Brain microvascular endothelial cell (primary cell): ENCODE data around the gene KLHL3.
A peak's percentile ranks its signal among the peaks of the same experiment; 100 is the strongest.

Source experiments
- DNase-seq: peaks from one replicate; pipeline ENCODE4 v3.0.0-alpha.2; 2020
- H3K27ac ChIP-seq: fragments of 250-450 bp; sonication (Bioruptor Pico); 2 replicates; pipeline ENCODE4 v1.5.1; 2020; ENCODE audit warnings: mild to moderate bottlenecking, moderate library complexity
- H3K27me3 ChIP-seq: fragments of 250-450 bp; sonication (Bioruptor Pico); replicated peaks from 2 replicates; pipeline ENCODE4 v1.5.1; 2020; ENCODE audit warnings: mild to moderate bottlenecking
- H3K36me3 ChIP-seq: fragments of 250-450 bp; sonication (Bioruptor Pico); replicated peaks from 2 replicates; pipeline ENCODE4 v1.5.1; 2020; ENCODE audit warnings: mild to moderate bottlenecking
- H3K4me3 ChIP-seq: 2 replicates; pipeline ENCODE4 v1.5.1; 2011; ENCODE audit warnings: low read depth, mild to moderate bottlenecking, control low read depth, low read length, moderate library complexity
- in situ Hi-C: cut with HindIII; loops from 2 replicates; pipeline ENCODE4 v1.10.0; 2017; ENCODE audit warnings: low sequenced_read_pairs, low pct_ligation_motif_present
- TF ChIP-seq, protein P1 (sequence below): IDR thresholded peaks from 2 replicates; pipeline ENCODE4 v1.5.1; 2011; ENCODE audit warnings: low read depth, mild to moderate bottlenecking, moderate library complexity, low read length, control low read depth, inconsistent platforms; ENCODE audit errors: missing control alignments

The KLHL3 gene

DNA sequence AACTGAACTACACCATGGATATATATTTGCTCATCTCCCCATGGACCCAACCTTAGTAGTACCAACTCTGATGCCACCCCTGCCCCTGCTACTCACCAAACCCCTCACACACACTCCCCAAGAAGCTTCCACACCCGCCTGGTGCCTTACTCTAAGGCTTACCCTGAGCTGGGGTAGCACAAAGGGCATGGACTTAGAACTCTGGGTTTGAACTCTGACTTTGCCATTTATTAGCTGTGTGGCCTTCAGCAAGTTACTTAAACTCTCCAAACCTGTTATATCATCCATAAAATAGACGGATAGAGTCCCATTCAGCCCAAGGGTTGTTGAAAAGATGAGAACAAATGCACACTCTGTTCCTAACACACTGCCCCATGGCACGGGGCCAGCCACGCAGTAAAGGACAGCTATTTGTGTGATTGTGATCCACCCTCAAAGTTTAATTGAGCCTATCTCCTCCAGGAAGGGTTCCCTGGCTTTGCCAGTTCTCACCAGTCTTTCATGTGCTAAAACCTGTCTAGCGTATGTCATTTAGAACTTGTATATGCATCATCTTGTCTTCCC, 111.0 kb downstream of the KLHL3 start:
- DNase-seq: no peak
- in situ Hi-C loops: no loop called here
- Histone ChIP-seq H3K36me3 (no peaks in the 10 kb centered on the region), H3K27ac (no peak overlapping the region), H3K4me3 (no peak overlapping the region), H3K27me3 (no peaks in the 10 kb centered on the region)
- TF ChIP-seq, protein P1, sequence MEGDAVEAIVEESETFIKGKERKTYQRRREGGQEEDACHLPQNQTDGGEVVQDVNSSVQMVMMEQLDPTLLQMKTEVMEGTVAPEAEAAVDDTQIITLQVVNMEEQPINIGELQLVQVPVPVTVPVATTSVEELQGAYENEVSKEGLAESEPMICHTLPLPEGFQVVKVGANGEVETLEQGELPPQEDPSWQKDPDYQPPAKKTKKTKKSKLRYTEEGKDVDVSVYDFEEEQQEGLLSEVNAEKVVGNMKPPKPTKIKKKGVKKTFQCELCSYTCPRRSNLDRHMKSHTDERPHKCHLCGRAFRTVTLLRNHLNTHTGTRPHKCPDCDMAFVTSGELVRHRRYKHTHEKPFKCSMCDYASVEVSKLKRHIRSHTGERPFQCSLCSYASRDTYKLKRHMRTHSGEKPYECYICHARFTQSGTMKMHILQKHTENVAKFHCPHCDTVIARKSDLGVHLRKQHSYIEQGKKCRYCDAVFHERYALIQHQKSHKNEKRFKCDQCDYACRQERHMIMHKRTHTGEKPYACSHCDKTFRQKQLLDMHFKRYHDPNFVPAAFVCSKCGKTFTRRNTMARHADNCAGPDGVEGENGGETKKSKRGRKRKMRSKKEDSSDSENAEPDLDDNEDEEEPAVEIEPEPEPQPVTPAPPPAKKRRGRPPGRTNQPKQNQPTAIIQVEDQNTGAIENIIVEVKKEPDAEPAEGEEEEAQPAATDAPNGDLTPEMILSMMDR: no peak

- Histone ChIP-seq H3K36me3 (no peaks in the 10 kb centered on the region), H3K27me3 (no peaks in the 10 kb centered on the region), H3K4me3 (no peak overlapping the region), H3K27ac (no peak overlapping the region)
- TF ChIP-seq, protein P1: no peak
- in situ Hi-C loops: no loop called here
- no peak for DNase-seq
Observed at GRCh38 chr5:137622850-137623249, 113.0 kb downstream of the KLHL3 start.

GRCh38 chr5:137621861-137622823, 113.7 kb downstream of the KLHL3 start:
- no peaks in the 10 kb centered on the region for H3K27me3 ChIP-seq
- H3K4me3 ChIP-seq: no peak overlapping the region
- peak overlapping the region; percentile 29 for H3K27ac ChIP-seq
- no peaks in the 10 kb centered on the region for H3K36me3 ChIP-seq
- DNase-seq: peak; percentile 63
- TF ChIP-seq, protein P1: no peak
- in situ Hi-C loops: no loop called here

DNA sequence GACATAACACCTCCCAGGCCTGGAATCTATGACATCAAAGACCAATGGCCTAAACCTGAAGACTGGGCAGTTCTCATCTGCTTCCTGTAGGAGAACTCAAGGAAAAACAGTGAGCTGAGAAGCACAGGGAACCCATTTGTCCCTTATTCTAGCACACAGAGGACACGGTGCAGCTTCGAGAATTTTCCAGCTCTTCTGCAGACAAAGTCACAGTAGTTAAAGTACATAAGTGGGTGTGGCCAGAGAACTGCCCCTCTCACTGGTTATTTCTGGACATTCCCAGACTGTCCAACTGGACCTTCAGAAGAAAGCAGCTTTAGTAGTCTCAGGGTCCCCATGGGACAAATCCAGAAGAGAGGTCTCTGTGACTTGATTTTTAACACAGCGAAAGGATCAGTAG, 114.6 kb downstream of the KLHL3 start:
- TF ChIP-seq, protein P1: no peak
- no peak for DNase-seq
- Histone ChIP-seq H3K27ac (no peak overlapping the region), H3K36me3 (no peaks in the 10 kb centered on the region), H3K4me3 (no peak overlapping the region), H3K27me3 (no peaks in the 10 kb centered on the region)
- in situ Hi-C loops: no loop called here

- no peak overlapping the region for H3K4me3 ChIP-seq
Observed at GRCh38 chr5:137619191-137619870, 116.6 kb downstream of the KLHL3 start.

More at GRCh38 chr5:137619191-137619870, 116.6 kb downstream of the KLHL3 start:
- no peaks in the 10 kb centered on the region for H3K27me3 ChIP-seq
- peak; percentile 60 for DNase-seq
- in situ Hi-C loops: no loop called here
- peak overlapping the region; percentile 37 for H3K27ac ChIP-seq
- TF ChIP-seq, protein P1: no peak
- H3K36me3 ChIP-seq: no peaks in the 10 kb centered on the region
